ENCODE results near the gene HPD. TPM values are rescaled to one million over a fixed set of nuclear protein-coding genes. Genes with fewer than 3 reads are reported as not detected.

HPD gene
- total RNA-seq, 6 experiments from 2014 or later, result 0.14 to 0.25 (median 0.21) TPM; not detected in 2

GRCh38 chr12:121797937-121798786 is 60.5 kb downstream of the HPD start:
- no peak for TF ChIP-seq CTCF (IDR thresholded peaks at IDR 0.05)
- Mint-ChIP-seq H3K4me1 (ENCODE audit: low read depth) (peaks cover 69% of the 10 kb centered on the region), H3K9me3 (no peaks in the 10 kb centered on the region), H3K27ac (peak overlapping the region; percentile 90), H3K4me3 (peak overlapping the region; percentile 86), H3K27me3 (ENCODE audit: insufficient read depth) (no peaks in the 10 kb centered on the region; the same call in none of the 2 replicates), H3K36me3 (ENCODE audit: low read depth) (peaks cover 6% of the 10 kb centered on the region)
- no peak for DNase-seq

GRCh38 chr12:121796855-121797751 is 61.6 kb downstream of the HPD start:
- Mint-ChIP-seq H3K27me3 (ENCODE audit: insufficient read depth) (no peaks in the 10 kb centered on the region; the same call in 1 of the 2 replicates), H3K4me1 (ENCODE audit: low read depth) (peaks cover 65% of the 10 kb centered on the region), H3K36me3 (ENCODE audit: low read depth) (peaks cover 6% of the 10 kb centered on the region), H3K27ac (peak overlapping the region; percentile 90), H3K9me3 (no peaks in the 10 kb centered on the region), H3K4me3 (peak overlapping the region; percentile 86)
- peak; percentile 68 for TF ChIP-seq CTCF (IDR thresholded peaks at IDR 0.05)
- peak; percentile 85 for DNase-seq

GRCh38 chr12:121795034-121795968 is 63.4 kb downstream of the HPD start:
- Mint-ChIP-seq H3K27ac (peak overlapping the region; percentile 92), H3K9me3 (no peaks in the 10 kb centered on the region), H3K36me3 (ENCODE audit: low read depth) (peaks cover 6% of the 10 kb centered on the region; the same call in 1 of the 2 replicates), H3K4me3 (peak overlapping the region; percentile 78), H3K4me1 (ENCODE audit: low read depth) (peaks cover 58% of the 10 kb centered on the region), H3K27me3 (ENCODE audit: insufficient read depth) (peaks cover 2% of the 10 kb centered on the region; the same call in 1 of the 2 replicates)
- TF ChIP-seq CTCF (IDR thresholded peaks at IDR 0.05), result peak; percentile 95
- peak; percentile 68 for DNase-seq

GRCh38 chr12:121794534-121795033 is 64.1 kb downstream of the HPD start:
- Mint-ChIP-seq H3K9me3 (no peaks in the 10 kb centered on the region), H3K27ac (peak overlapping the region; percentile 92), H3K4me1 (ENCODE audit: low read depth) (peaks cover 58% of the 10 kb centered on the region), H3K27me3 (ENCODE audit: insufficient read depth) (peaks cover 3% of the 10 kb centered on the region; the same call in 1 of the 2 replicates), H3K36me3 (ENCODE audit: low read depth) (peaks cover 6% of the 10 kb centered on the region; the same call in 1 of the 2 replicates), H3K4me3 (peak overlapping the region; percentile 78)
- DNase-seq, result no peak
- no peak for TF ChIP-seq CTCF (IDR thresholded peaks at IDR 0.05)
